HEK293T (cell line): ENCODE data around the gene HELZ.
"Not testable (repeated sequence)": the region's sequence is repeated elsewhere in the genome, so short reads cannot be mapped to it uniquely, and the experiment has no call there.

Source experiments
- ARNT ChIP-seq: fragments of 450-650 bp; IDR thresholded peaks from 2 replicates; pipeline ENCODE4 v1.6.1; 2017; ENCODE audit warnings: mild to moderate bottlenecking
- BHLHE40 ChIP-seq: fragments of 450-650 bp; IDR thresholded peaks from 2 replicates; pipeline ENCODE4 v1.6.1; 2016; ENCODE audit warnings: mild to moderate bottlenecking, moderate library complexity, borderline replicate concordance
- L3MBTL2 ChIP-seq: fragments of 450-650 bp; conservative IDR thresholded peaks from 2 replicates; pipeline ENCODE4 v1.6.1; 2016; ENCODE audit warnings: mild to moderate bottlenecking

- not testable (repeated sequence) for TF ChIP-seq ARNT, BHLHE40, L3MBTL2
Observed at GRCh38 chr17:67126543-67126942, 118.5 kb downstream of the HELZ start.
